Measurements from ENCODE around the gene GNAQ. TPM values are rescaled to one million over a fixed set of nuclear protein-coding genes. Genes with fewer than 3 reads are reported as not detected.

Gene GNAQ
- total RNA-seq, 1 experiment from 2014 or later: 38.2 TPM

DNA sequence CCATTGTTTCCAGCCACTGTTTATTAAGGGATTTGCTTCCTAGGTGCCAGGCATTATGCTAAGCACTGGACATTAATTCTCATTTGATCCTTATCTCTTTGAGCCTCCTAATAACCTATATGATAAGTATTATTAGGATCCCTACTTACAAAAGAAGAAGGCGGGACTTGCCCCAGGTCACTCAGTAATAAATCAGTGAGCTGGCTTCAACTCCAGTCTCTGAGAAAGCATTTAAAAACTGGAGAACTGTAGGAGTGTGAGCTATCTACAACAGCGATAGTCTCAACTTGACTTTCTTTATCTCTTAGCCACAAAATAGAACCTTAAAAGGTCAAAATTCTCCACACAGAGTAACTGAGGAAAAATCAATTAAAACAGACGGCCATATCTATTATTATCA is 155.0 kb downstream of the GNAQ start:
- peak overlapping the region; percentile 31 for H3K27ac Mint-ChIP-seq (ENCODE audit: low read depth, unreplicated experiment)
- H3K4me1 Mint-ChIP-seq (ENCODE audit: insufficient read depth, unreplicated experiment): peaks cover 6% of the 10 kb centered on the region
- no peaks in the 10 kb centered on the region for H3K36me3 Mint-ChIP-seq (ENCODE audit: insufficient read depth, unreplicated experiment)
- no peak for DNase-seq (ENCODE audit: unreplicated experiment)
- intact Hi-C loops (cut with micrococcal nuclease): no loop called here
- no TSS peak for BruUV-seq (replicated peaks)
- TF ChIP-seq, protein P1, sequence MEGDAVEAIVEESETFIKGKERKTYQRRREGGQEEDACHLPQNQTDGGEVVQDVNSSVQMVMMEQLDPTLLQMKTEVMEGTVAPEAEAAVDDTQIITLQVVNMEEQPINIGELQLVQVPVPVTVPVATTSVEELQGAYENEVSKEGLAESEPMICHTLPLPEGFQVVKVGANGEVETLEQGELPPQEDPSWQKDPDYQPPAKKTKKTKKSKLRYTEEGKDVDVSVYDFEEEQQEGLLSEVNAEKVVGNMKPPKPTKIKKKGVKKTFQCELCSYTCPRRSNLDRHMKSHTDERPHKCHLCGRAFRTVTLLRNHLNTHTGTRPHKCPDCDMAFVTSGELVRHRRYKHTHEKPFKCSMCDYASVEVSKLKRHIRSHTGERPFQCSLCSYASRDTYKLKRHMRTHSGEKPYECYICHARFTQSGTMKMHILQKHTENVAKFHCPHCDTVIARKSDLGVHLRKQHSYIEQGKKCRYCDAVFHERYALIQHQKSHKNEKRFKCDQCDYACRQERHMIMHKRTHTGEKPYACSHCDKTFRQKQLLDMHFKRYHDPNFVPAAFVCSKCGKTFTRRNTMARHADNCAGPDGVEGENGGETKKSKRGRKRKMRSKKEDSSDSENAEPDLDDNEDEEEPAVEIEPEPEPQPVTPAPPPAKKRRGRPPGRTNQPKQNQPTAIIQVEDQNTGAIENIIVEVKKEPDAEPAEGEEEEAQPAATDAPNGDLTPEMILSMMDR (IDR thresholded peaks at IDR 0.05; ENCODE audit: unreplicated experiment): no peak
- H3K4me3 Mint-ChIP-seq (ENCODE audit: unreplicated experiment): no peak overlapping the region
- ChIA-PET CTCF (interaction anchor here (0.9 to 1.0 kb wide), 2 partner anchors 20 to 83 kb away, joined by 3 to 4 read pairs; no protein-coding TSS in a partner anchor), POLR2A (interaction anchor here (1.0 kb wide), 1 partner anchor 30 kb away, joined by 3 read pairs; no protein-coding TSS in a partner anchor)
- H3K9me3 Mint-ChIP-seq (ENCODE audit: unreplicated experiment): no peaks in the 10 kb centered on the region
- no peaks in the 10 kb centered on the region for H3K27me3 Mint-ChIP-seq (ENCODE audit: insufficient read depth, unreplicated experiment)

DNA sequence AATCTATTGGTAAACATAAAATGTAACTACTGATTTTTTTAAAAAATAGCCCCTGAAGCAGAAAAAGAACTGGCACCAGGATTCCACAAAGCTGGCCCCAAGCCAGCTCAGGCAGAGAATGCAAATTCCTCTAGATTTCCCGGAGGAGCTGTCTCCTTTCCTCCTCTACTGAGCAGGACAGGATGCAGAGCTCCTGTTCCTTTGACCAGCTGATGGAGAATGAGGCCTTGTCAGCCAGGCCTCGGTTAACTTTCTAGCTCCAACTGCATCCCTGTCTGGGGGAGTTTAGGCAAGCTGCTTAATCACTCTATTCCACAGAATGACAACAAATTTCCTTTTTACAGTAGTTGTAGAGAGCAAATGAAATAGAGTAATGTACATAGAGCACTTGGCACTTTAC is 155.5 kb downstream of the GNAQ start:
- no TSS peak for BruUV-seq (replicated peaks)
- POLR2A ChIA-PET: interaction anchor here (1.0 kb wide), 1 partner anchor 31 kb away, joined by 3 read pairs; no protein-coding TSS in a partner anchor
- peak overlapping the region; percentile 31 for H3K27ac Mint-ChIP-seq (ENCODE audit: low read depth, unreplicated experiment)

DNA sequence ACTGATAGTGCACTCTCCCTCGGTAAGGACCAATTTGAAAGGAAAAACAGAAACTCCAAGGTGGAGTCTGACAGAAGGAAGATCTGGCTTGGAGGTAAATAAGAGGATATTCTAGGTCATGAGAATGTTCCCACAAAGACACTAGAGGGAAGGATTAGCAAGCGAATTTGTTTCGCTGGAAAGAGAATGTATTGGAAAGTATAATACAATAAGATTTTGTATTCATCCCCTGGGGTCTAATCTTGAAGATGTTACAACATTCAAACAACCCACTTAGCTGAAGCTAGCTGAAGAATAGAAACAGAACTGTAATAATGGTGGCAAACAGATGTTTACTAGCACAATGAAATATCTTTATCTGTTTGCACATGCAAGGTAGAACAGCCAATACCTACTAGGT is 158.7 kb downstream of the GNAQ start:
- Mint-ChIP-seq H3K4me3 (ENCODE audit: unreplicated experiment) (no peak overlapping the region), H3K27ac (ENCODE audit: low read depth, unreplicated experiment) (no peak overlapping the region), H3K36me3 (ENCODE audit: insufficient read depth, unreplicated experiment) (no peaks in the 10 kb centered on the region), H3K9me3 (ENCODE audit: unreplicated experiment) (no peaks in the 10 kb centered on the region), H3K4me1 (ENCODE audit: insufficient read depth, unreplicated experiment) (peaks cover 3% of the 10 kb centered on the region), H3K27me3 (ENCODE audit: insufficient read depth, unreplicated experiment) (no peaks in the 10 kb centered on the region)
- no TSS peak for BruUV-seq (replicated peaks)
- intact Hi-C loops (cut with micrococcal nuclease): no loop called here
- CTCF ChIA-PET: interaction anchor here (0.7 kb wide), 1 partner anchor 10 kb away, joined by 3 read pairs; no protein-coding TSS in a partner anchor
- TF ChIP-seq, protein P1 (IDR thresholded peaks at IDR 0.05; ENCODE audit: unreplicated experiment): no peak
- DNase-seq (ENCODE audit: unreplicated experiment): no peak
- POLR2A ChIA-PET: no interaction called here

More for the DNA sequence above, 155.5 kb downstream of the GNAQ start:
- DNase-seq (ENCODE audit: unreplicated experiment): peak; percentile 27
- no peak overlapping the region for H3K4me3 Mint-ChIP-seq (ENCODE audit: unreplicated experiment)
- H3K9me3 Mint-ChIP-seq (ENCODE audit: unreplicated experiment): no peaks in the 10 kb centered on the region
- no peaks in the 10 kb centered on the region for H3K36me3 Mint-ChIP-seq (ENCODE audit: insufficient read depth, unreplicated experiment)
- no peaks in the 10 kb centered on the region for H3K27me3 Mint-ChIP-seq (ENCODE audit: insufficient read depth, unreplicated experiment)
- intact Hi-C loops (cut with micrococcal nuclease): no loop called here
- TF ChIP-seq, protein P1 (IDR thresholded peaks at IDR 0.05; ENCODE audit: unreplicated experiment): no peak
- H3K4me1 Mint-ChIP-seq (ENCODE audit: insufficient read depth, unreplicated experiment): peaks cover 6% of the 10 kb centered on the region
- CTCF ChIA-PET: interaction anchor here (0.9 to 1.0 kb wide), 2 partner anchors 21 to 83 kb away, joined by 3 to 4 read pairs; no protein-coding TSS in a partner anchor

DNA sequence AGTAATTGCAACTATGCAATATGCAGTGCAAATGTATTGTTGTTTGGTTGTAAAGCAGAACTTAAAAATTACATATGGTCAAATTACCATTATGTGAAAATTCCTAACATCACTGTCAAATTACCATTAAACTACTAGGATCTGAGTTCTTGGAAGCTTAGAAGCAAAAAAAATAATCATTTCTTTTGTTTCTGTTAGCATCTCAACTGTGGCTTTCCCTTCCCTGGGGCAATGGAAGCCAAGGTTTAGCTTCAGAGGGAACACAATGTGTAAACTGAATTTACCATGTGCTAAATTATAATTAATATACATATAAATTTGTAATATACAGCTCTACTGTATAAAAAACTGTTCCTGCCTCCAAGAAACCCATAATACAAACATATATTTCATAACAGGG is 159.4 kb downstream of the GNAQ start:
- no TSS peak for BruUV-seq (replicated peaks)
- no peak for DNase-seq (ENCODE audit: unreplicated experiment)
- ChIA-PET POLR2A (interaction anchor here (1.4 kb wide), 1 partner anchor 12 kb away, joined by 5 read pairs; no protein-coding TSS in a partner anchor), CTCF (interaction anchor here (0.7 to 0.8 kb wide), 2 partner anchors 11 to 30 kb away, joined by 3 read pairs; no protein-coding TSS in a partner anchor)
- Mint-ChIP-seq H3K9me3 (ENCODE audit: unreplicated experiment) (no peaks in the 10 kb centered on the region), H3K4me3 (ENCODE audit: unreplicated experiment) (no peak overlapping the region), H3K36me3 (ENCODE audit: insufficient read depth, unreplicated experiment) (no peaks in the 10 kb centered on the region), H3K4me1 (ENCODE audit: insufficient read depth, unreplicated experiment) (peaks cover under 1% of the 10 kb centered on the region), H3K27ac (ENCODE audit: low read depth, unreplicated experiment) (no peak overlapping the region), H3K27me3 (ENCODE audit: insufficient read depth, unreplicated experiment) (no peaks in the 10 kb centered on the region)
- TF ChIP-seq, protein P1 (IDR thresholded peaks at IDR 0.05; ENCODE audit: unreplicated experiment): no peak
- intact Hi-C loops (cut with micrococcal nuclease): no loop called here

All from MCF 10A (cell line).